NCI-H69 (cell line): Measurements from ENCODE around the gene ZNF280D.

ENCODE experiments used
- DNase-seq: peaks from one replicate; lab custom pipeline; 2025; lab: John Stamatoyannopoulos, UW

The ZNF280D gene

GRCh38 chr15:56640127-56640526 is 93.2 kb downstream of the ZNF280D start:
- DNase-seq: no peak

DNA sequence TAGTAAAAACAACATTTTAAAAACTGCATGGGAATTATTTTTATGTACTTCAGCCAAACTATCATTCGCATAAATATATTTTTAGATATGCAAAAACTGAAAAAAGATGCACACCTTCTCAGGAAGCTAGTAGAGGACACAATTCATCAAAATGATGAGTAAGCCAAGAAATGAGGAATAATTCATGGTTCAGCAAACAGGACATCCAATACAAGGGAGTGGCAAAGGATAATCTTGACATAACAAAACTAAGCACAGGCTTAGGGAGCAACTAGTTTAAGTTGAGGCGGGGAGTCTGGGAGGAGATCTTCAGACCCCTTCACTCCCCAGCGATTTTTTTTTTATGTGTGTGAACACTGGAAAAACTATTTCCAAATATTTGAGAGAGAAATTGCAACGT is 93.7 kb downstream of the ZNF280D start:
- no peak for DNase-seq

DNA sequence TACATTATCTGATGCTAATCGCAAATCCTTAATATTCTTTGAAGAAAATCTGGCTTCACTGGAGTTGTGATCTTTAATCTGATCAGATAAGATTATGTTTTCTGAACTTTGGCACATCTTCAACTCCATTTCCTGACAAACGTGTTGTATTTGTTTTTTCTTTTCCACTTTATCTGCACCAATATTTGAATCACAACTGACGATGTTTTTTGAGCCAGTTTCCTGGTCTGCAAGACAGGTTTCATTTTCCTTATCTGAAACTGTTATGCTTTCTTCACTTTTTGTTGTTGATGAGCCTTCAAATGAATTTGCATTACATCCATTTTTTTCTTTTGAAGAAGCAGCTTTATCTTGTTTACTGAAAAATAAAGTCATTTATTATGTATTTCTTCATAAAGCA is 101.5 kb downstream of the ZNF280D start:
- DNase-seq: no peak

DNA sequence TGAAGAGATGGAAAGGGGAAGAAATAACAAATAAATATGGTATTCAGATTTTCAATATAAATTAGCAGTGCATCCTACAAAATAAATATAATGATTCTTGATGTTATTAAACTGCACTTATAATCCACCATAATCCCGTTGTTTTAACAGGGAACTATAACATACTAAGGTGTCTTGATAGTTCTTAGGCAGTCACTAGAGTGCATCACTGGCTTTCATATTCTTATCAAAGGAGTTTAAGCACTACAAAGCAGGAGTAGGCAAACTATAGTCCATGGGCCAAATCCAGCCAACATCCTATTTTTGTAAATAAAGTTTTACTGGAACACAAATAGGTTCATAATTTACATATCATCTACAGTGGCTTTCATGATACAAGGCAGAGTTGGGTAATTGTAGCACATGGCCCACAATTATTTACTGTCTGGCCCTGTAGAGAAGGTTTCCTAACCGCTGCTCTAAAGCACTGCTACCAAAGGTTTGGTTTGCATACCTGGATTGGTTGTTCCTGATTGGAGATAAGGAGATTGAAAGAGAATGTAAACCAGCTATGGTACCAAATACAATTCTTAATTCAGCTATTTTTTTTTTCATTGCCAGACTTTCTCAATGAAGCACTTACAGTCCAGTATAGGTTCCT is 104.3 kb downstream of the ZNF280D start:
- DNase-seq: no peak

DNA sequence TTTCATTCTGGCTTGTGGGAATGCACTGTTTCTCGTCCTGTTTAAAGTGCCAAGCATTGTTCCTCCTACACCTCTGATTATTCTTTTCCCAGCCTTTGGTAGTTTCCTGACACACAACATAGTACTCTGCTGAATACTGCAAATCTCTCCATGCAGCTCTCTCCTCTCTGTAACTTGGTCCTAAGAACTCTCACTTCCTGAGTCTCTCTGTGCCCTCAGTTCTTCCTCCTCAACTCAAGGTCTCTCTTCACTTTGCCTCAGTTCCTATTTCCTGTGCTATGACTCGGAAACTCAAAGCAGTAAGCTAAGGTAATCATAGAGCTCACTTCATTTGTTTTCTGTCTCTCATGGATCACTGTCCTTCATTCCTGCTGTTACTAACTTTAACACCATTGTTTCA is 113.4 kb downstream of the ZNF280D start:
- no peak for DNase-seq

- no peak for DNase-seq
Measured at GRCh38 chr15:56617628-56618027, 115.7 kb downstream of the ZNF280D start.

DNA sequence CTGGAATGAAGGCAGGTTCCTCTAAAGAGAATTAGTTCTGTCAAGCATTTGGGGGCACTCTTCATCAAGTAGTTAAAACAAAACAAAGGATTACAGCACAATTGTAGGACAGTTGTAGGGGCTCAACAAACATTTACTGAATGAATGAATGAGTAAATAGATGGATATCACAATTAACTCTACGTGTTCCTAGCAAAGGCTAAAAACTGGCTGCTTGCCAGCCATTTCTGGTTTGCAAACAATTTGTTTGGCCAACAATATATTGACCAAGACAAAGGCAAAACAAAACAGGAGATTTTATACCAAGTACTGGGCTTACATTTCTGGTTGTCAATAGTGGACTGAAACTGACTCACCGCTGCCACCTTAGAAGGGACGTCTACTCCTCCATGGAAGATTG is 116.8 kb downstream of the ZNF280D start:
- DNase-seq: peak; percentile 36

GRCh38 chr15:56613811-56614210 is 119.5 kb downstream of the ZNF280D start:
- DNase-seq: no peak

- DNase-seq: no peak
Measured at GRCh38 chr15:56608993-56609392, 124.3 kb downstream of the ZNF280D start.

GRCh38 chr15:56608140-56608778 is 125.0 kb downstream of the ZNF280D start:
- DNase-seq: no peak

- DNase-seq: no peak
Measured at GRCh38 chr15:56602253-56602652, 131.1 kb downstream of the ZNF280D start.

- no peak for DNase-seq
Measured at GRCh38 chr15:56600380-56600779, 132.9 kb downstream of the ZNF280D start.

DNA sequence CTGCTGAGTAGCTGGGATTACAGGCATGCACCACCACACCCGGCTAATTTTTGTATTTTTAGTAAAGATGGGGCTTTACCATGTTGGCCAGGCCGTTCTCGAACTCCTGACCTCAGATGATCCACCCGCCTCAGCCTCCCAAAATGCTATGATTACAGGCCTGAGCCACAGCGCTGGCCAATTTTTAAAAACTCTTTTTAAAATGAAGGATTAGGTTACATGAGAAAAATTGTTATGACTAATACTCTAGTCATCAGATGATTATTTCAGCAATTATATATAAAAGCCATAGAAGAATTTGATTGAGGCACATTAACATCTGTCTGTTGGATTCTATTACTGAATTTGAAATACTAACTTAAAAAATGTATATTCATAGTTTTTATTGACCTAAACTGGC is 134.3 kb downstream of the ZNF280D start:
- DNase-seq: peak; percentile 21

DNA sequence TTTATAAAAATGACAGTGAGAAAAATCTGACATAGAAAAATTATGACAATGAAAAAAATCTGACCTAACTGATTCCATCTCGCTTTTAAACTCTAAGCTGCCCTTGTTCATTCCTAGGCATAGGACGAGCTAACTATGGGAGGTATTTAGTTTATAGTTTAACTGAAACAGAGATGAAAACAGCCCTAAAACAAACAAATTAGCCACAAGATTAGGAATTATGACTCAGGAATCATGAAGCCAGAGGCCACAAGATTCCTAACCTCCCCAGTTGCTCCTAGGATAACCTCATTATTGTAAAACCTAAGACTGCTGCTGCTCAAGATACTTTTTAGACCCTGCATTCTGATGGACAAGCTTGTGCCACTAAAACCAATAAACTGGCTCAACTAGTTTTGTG is 145.6 kb downstream of the ZNF280D start:
- no peak for DNase-seq

DNA sequence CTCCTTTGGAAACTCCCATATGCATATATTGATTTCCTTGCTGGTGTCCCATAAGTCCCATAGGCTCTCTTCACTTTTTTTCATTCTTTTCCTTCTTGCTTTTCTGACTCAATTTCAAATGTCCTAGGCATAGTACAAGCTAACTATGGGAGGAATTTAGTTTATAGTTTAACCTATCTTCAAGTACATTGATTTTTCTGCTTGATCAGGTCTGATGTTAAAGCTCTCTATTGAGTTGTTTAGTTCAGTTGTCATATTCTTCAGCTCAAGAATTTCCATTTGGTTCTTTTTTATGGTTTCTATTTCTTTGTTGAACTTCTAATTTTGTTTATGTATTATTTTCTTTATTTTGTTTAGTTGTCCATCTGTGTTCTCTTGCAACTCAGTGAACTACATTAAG is 147.1 kb downstream of the ZNF280D start:
- DNase-seq: no peak

- DNase-seq: no peak
Measured at GRCh38 chr15:56582785-56583184, 150.5 kb downstream of the ZNF280D start.
